GM21619 (cell line): ENCODE data around the gene DPP8.
"Not testable (repeated sequence)": the region's sequence is repeated elsewhere in the genome, so short reads cannot be mapped to it uniquely, and the experiment has no call there.

Experiments
- ATAC-seq: cut with Tn5 transposase; IDR thresholded peaks from one replicate; pipeline ENCODE4 v1.9.1; 2021; ENCODE audit not compliant: unreplicated experiment

Gene DPP8

DNA sequence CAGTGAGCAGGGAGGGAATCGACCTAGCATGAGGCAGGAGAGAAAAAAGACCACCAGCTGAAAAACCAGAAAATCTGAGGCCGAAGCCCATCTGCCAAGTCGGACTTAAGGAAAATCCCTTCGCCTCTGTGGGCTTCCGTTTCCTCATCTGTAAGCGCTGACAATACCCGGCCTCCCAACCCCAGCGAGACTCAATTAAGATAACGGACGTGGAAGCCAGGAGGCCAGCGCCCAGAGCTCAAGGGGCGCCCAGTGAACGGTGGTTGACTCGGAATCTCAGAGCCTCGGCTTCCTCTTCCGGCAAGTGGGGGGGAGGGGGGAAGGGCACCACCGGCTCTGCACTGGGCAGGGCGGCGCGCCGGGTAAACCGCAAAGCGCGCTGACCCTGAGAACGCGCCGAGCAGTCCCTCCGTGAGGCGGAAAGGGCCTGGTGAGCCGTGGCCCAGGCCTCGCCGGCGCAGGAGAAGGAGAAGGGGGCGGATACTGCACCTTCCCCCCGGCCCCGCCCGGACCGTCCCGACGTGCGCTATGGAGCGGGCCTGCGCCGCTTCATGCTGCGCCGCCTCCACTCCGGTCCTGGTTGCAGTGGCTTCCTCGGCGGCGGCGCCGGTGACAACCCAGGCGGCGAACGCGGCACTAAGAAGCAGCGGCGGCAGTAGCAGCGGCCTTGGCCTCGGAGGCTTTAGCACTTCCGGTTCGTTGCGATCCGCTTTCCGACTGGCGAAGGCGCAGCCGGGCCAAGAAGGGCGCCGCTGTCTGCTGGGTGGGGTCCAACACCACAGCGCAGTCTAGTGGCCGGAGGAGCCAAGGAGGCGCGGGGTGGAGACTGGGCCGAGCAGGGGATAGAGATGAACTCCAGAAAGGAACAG lies at the start of gene DPP8:
Gene DPP8 (minus strand): TSS at position 693 of the 869 bp plus-strand sequence. CDS start 5,136 bp downstream, outside the sequence.
- ATAC-seq = peak; percentile 91

- no peak for ATAC-seq
These were observed 44.4 kb upstream of the DPP8 start for GRCh38 chr15:65561934-65562333.

DNA sequence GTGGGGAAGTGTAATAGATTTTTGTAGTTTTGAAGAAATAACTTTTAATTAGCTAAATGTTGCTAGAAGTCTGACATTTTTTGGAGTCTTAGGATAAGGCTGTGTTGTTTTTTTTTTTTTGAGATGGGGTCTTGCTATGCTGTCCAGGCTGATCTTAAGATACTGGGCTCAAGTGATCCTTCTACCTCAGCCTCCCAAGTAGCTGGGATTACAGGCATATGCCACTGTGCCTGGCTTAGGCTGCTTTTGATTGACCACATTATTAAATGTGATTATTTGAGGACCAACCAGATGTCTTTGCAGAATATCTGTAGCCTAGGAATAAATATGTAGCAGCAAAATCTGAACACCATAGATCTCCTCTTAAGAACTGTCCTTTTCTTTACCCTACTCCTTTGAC lies 42.5 kb upstream of the DPP8 start:
- no peak for ATAC-seq

- ATAC-seq = no peak
These were observed 41.7 kb upstream of the DPP8 start for GRCh38 chr15:65558997-65559760.

- no peak for ATAC-seq
These were observed 40.8 kb upstream of the DPP8 start for GRCh38 chr15:65558336-65558735.

DNA sequence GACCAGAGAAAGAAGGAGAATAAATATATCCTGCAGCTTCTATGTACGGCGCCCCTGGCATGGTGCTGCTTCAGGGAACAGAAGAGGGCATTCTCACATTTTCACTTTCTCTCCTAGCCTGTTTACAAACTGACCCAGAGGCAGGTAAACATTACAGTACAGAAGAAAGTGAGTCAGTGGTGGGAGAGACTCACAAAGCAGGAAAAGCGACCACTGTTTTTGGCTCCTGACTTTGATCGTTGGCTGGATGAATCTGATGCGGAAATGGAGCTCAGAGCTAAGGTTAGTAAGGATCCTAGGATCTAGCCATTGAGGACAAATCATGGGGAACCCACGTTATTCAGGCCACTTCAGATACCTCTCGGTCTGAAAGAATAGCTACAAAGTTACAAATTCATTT lies 39.1 kb upstream of the DPP8 start:
- ATAC-seq = no peak

DNA sequence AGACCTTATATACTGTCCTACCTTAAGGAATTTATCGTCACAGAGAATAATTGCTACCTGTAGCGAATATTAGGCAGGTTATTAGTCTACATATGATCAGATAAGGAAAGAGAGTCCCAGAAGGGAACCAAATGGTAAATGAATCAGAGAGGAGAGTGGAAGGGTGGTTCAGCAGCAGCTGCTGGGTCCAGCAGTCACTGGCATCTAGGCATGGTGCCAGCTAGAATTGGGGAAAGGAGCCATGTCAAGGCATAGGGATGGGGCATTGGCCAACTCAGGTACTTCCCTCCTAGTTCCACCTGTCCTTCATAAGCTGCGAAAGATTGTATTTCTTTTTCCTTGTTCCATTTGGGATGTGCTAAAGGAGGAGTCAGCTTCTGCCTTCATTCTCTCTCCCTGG lies 36.2 kb upstream of the DPP8 start:
- ATAC-seq = no peak

DNA sequence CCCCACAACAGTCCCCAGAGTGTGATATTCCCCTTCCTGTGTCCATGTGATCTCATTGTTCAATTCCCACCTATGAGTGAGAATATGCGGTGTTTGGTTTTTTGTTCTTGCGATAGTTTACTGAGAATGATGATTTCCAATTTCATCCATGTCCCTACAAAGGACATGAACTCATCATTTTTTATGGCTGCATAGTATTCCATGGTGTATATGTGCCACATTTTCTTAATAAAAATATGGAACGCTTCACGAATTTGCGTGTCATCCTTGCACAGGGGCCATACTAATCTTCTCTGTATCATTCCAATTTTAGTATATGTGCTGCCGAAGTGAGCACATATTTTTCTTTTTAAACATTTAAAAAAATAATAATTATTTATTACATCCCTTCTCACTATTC lies 35.4 kb upstream of the DPP8 start:
- ATAC-seq = not testable (repeated sequence)

GRCh38 chr15:65551183-65551582 lies 33.7 kb upstream of the DPP8 start:
- no peak for ATAC-seq

DNA sequence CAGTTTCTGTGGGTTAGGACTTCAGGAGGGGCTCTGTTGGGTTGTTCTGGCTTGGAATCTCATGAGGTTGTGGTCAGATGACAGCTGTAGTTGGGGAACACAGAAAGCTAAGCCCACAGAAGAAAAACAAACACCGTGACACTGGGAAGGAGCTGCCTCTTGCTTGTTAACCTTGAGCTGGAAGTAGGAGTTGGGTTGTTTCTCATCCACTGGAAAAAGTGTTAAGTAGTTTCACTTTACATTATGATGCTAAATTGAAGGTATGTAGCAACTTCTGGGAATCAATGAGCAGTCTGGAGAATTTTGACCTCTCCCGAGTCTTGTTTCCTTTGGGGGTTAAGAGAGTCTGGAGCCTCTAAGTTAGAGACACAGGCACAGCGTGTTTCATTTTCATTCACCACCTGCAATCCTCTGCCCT lies 33.2 kb upstream of the DPP8 start:
- ATAC-seq = no peak

DNA sequence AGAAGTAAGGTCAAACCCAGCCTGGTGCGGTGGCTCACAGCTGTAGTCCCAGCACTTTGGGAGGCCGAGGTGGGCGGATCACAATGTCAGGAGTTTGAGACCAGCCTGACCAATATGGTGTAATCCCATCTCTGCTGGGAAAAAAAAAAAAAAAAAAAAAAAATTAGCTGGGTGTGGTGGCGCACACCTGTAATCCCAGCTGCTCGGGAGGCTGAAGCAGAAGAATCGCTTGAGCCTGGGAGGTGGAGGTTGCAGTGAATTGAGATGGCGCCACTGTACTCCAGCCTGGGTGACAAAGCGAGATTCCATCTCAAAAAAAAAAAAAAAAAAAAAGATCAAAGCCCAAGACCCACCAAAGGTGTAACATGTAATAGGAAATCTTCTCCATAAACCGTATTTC lies 31.8 kb upstream of the DPP8 start:
- ATAC-seq = not testable (repeated sequence)

- no peak for ATAC-seq
These were observed 30.4 kb upstream of the DPP8 start for GRCh38 chr15:65547841-65548240.

DNA sequence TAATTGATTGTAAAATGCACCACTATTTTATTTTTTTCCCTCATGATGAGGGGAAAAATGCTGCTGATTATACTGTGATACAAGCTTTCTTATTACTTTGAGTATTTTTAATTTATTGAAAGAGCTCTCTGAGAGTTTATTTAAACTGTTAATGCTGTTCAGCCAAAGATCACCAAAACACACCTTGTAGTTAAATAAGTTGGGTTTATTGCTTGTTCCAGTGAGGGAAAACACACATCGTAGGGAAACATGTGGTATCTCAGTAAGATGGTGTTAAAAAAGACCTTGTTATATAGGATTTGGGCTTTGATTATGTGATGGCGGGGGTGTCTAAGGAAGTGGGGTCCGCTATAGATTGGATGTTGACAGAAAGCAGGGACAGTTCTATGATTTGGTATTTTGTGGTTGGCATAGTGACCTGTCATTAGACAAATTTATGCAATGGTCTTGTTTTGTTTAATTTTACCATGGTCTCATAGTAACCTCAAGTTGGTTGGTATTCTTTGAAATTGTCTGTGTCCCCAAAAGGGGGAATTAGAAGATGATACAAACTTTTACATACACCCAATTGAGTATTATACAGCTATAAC lies 23.8 kb upstream of the DPP8 start:
- no peak for ATAC-seq

- no peak for ATAC-seq
These were observed 22.8 kb upstream of the DPP8 start for GRCh38 chr15:65540314-65540713.

GRCh38 chr15:65535192-65535591 lies 17.7 kb upstream of the DPP8 start:
- no peak for ATAC-seq

DNA sequence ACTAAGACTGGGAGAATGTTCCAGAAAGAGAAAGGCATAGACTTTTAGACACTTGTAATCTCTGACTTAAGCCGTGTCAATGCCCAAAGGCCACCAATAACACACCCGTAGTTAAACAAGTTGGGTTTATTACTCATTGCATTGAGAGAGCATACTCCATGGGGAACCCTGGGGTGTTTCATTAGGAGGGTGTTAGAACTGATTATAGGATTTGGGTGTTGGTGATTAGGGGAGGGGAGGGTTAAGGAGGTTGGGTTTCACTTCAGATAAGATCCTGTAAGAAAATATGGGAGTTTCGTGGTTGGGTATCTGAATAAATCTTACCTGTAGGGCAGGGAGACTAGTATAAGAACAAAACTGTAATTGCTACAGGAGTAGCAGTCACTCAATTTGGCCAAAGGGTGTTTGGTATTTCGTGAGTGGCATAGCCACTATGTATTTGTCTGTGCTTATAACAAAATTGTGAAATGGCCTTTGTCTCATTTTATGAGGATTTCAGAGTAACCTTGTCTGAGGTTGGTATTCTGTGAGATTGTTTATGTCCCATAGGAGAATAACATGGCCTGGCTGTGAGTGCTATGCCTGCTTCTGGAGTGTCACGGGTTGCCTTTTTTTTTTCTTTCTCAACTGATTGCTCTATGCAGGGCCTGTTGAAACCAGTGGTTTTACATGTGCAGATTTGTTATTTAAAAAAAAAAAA lies 15.7 kb upstream of the DPP8 start:
- ATAC-seq = no peak

- ATAC-seq = no peak
These were observed 15.2 kb upstream of the DPP8 start for GRCh38 chr15:65532738-65533051.

DNA sequence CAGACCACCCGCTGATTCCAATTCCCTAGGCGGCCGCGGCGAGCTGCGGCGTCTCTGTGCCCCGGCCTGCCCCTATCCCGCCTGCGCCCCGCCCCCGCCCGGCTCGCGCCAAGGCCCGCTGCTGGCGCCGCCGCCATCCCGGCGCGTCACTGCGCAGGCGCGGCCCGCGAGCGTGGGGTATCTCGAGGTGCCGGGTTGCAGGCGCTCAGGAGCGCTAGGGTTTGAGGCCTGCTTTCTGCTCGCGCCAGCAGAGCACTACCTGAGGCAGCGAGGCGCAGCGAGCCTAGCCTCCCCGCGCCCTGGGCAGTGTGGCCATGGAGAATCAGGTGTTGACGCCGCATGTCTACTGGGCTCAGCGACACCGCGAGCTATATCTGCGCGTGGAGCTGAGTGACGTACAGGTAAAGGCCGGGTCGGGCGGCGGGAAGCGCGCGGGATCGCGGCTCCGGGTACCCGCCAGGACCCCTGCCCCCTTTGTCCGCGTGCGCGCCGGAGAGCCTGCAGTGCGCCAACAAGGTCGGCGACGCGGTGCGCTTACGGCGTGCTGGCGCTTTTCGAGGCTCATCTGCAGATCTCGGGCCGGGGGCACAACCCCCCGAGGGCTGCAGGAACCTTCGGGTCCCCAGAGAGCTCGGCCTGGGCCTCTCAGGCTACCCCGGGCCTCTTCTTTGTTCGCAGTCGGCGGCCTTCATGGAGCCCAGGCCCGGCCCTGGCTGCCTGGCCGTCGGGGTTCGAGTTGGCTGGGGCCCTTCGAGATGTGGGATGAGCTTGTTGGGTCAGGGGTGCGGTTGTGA lies 13.0 kb upstream of the DPP8 start, which contains the start of gene HACD3:
Gene HACD3 (plus strand): TSS at position 146 of the 794 bp plus-strand sequence. CDS start 169 bp downstream, at position 315.
- peak; percentile 80 for ATAC-seq

GRCh38 chr15:65529762-65530317 lies 12.4 kb upstream of the DPP8 start:
- ATAC-seq = no peak

GRCh38 chr15:65528461-65529060 lies 11.1 kb upstream of the DPP8 start:
- ATAC-seq = no peak
